Cardiac septum (tissue), 1 donor: ENCODE results near the gene SERTAD2. TPM values are rescaled to one million over a fixed set of nuclear protein-coding genes. Genes with fewer than 3 reads are reported as not detected.
A peak's percentile ranks its signal among the peaks of the same experiment; 100 is the strongest.

Experiments
- DNase-seq: peaks from one replicate; pipeline ENCODE4 v3.0.0-alpha.2; 2020; ENCODE audit warnings: low spot score
- intact Hi-C: fragments of 100-400 bp; cut with DNase I; formaldehyde crosslinking; loops from one replicate; pipeline ENCODE4 v1.14.0; 2022
- total RNA-seq: library from RNA; stranded (reverse); fragmentation: NEBNext Ultra II Directional; extraction: Animal tissue kit (Norgen Biotek cat#: 25700); gene quantifications from one replicate; pipeline ENCODE4 v1.2.1, GENCODE V29; 2021
- donor health status: DM: no; HTN: no; CAD: no.

SERTAD2 gene
- total RNA-seq, 1 donor from 2014 or later = 22.8 TPM

- intact Hi-C loops = no loop called here
- no peak for DNase-seq
Observed at GRCh38 chr2:64622443-64623241, 31.1 kb downstream of the SERTAD2 start.

- intact Hi-C loops = no loop called here
Observed at GRCh38 chr2:64620661-64621060, 33.1 kb downstream of the SERTAD2 start.

DNA sequence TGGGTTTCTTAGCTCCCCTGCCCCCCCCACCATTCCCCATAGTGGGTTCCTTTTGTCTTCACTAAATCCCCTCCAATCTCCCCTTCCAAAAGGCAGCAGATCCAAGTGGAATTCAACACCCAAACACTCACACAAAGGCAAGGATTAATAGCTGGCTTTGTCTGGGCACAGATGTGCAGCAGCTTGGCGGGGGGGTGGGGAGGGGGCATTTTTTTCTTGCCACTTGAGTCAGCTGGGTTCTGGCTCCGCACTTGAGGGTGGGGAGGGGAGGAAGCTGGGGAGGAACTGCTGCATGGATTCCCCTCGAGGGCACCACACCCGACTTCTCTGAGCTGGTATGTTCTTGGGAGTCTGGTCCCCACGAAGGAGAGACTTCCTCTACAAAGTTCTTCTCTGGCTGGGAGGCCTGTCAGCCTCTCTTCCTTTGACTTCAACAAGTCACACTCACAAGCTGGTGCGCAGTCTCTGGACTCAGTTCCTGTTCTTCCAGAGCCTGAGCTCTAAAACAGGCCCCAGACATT is 36.0 kb downstream of the SERTAD2 start:
- DNase-seq = no peak
- intact Hi-C loops = no loop called here

More at GRCh38 chr2:64620661-64621060, 33.1 kb downstream of the SERTAD2 start:
- no peak for DNase-seq

DNA sequence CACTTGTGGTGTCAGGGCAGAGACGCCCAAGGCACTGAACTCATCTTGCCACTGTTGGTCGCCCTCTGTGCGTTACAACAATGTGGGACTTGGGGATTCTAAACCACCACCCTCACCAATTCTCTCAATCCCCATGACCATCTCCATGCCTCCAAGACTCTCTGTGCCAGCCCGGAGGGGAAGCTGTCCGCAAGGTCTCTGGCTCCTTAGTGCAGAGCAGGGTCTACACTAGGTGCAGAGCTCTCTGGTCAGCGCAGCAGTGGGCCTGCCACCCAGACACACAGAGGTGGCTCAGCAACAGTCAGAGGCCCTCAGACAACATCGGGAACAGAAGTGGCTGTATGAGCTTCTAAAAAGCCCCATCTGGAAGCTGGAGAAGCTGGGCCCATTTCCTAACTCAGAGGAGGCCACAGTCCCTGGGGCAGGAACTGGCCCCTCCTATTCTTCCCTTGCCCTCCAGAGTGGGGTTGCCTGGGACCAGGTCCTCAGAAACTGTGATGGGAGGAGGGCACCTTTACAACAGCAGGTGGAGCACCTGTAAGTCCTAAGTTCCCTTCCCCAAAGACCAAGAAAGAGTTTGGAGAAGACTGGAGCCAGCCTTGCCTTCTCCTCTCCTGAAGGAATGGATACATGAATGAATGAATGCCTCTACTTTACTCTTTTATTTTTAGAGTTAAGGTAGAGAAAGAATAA is 37.7 kb downstream of the SERTAD2 start:
- intact Hi-C loops = no loop called here
- no peak for DNase-seq

GRCh38 chr2:64615192-64615763 is 38.4 kb downstream of the SERTAD2 start:
- intact Hi-C loops = no loop called here
- no peak for DNase-seq

DNA sequence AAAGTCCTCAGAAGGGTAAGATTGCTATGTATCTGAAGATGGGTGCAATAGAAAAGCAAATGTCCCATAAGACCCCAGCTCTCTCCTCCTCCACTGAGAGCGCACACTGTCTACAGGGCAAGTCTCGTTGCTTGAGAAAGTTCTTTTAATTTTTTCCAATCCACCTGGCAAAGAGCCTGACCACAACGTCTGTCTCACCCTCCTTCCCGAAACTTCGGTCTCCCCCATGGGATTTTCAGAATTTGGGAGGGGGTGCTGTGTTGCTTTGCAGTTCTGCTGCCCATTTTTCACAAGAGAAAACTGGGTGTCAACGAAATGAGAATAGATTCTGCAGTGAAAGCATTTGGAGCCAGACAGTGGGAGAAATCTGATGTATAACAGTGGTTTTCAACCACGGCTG is 40.4 kb downstream of the SERTAD2 start:
- DNase-seq = peak; percentile 36
- intact Hi-C loops = no loop called here

DNA sequence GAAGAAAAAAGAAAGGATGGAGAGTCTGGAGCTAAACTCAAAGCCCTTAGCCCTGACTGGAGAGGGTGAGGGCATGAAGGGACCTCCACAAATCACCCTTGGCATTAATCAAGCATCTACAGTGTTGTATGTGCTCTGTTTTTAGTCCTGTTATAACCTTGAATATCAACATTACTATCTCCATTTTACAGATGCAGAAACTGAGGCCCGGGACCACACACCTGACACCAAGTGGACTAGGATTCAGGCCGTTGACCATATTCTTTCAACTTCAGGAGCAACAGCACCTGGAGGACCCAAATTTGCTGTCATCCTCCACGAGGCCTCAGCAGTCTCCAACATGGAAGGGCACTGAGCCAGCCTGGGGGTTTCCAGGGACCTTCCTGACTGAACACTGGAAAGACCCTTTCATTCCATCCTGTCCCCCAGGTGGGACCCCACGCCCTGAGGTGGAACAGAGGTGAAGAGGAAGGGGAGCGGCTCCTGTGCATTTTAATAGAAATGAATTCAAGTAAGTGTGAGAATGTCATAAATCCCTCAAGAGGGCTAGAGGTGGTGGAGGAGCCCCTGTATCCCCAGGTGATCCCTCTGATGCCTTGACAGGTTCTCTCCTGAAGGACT is 41.0 kb downstream of the SERTAD2 start:
- DNase-seq = peak; percentile 53
- intact Hi-C loops = no loop called here

GRCh38 chr2:64610316-64610855 is 43.3 kb downstream of the SERTAD2 start:
- intact Hi-C loops = no loop called here
- no peak for DNase-seq

DNA sequence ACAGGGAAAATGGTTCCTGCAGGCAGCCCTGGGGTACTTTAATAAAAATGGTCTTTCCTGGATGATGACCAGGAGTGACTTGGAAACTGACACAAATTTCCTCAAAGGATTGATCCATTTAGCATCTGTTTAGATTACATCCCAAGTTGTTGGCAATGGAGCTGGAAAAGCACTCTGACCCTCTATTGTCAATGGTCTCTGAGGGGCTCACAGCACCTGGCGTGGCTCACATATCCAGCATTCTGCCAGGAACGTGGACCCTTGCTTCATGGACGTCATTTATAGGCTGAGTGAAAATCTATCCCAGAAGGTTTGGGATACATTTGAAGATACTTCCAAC is 43.8 kb downstream of the SERTAD2 start:
- peak; percentile 49 for DNase-seq
- intact Hi-C loops = loop anchor here (1.0 to 2.0 kb wide), 2 partner anchors 37 to 255 kb away; no protein-coding TSS in a partner anchor

- peak; percentile 86 for DNase-seq
- intact Hi-C loops = loop anchor here (1.0 to 2.0 kb wide), 2 partner anchors 37 to 256 kb away; no protein-coding TSS in a partner anchor
Observed at GRCh38 chr2:64609227-64609941, 44.3 kb downstream of the SERTAD2 start.

GRCh38 chr2:64608867-64609226 is 44.9 kb downstream of the SERTAD2 start:
- intact Hi-C loops = loop anchor here (1.0 to 2.0 kb wide), 2 partner anchors 38 to 256 kb away; no protein-coding TSS in a partner anchor
- DNase-seq = no peak

GRCh38 chr2:64607381-64608304 is 46.1 kb downstream of the SERTAD2 start:
- intact Hi-C loops = loop anchor here (2.0 kb wide), 1 partner anchor 39 kb away; no protein-coding TSS in a partner anchor
- peak; percentile 59 for DNase-seq

DNA sequence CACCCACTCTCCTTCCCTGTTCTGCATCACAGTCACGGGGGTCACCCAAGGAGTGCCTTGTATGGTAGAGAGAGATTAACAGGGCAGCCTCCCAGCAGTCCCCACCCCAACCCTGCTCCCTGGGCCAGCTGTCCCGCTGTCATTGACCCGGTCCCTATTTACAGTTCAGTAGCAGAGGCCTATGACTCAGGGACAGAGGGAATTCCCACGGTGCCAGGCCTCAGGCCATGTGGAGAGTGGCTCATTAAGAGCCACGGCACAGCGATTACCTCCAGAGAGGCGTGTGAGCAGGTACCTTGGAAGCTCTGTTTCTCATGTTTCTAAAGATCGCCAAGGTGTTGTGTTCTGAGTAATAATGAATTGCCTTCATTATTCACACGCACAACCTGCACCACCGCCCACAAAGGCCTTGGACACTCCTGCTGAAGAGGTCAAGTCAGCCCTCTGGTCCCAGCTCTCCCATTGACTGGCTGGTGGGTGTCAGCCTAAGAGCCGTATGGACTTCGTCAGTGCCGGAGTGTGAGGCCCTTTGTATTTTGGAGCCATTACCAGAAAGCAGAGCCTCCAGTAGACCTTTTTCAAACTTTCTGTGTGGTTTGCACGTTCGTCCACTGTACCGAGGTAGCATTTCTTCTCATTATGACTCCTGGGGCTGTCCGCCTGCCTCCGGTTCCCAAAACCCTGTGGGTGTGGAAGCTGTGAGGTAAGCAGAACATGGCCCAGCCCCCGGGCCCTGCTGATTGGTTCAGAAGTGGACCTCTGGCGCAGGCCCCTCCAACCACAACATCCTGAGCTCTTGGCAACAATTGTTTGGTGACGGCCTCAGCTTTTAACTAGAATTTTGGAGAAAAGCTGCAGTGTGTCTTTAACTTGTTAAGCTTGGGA is 47.0 kb downstream of the SERTAD2 start:
- peak; percentile 92 for DNase-seq
- intact Hi-C loops = no loop called here

DNA sequence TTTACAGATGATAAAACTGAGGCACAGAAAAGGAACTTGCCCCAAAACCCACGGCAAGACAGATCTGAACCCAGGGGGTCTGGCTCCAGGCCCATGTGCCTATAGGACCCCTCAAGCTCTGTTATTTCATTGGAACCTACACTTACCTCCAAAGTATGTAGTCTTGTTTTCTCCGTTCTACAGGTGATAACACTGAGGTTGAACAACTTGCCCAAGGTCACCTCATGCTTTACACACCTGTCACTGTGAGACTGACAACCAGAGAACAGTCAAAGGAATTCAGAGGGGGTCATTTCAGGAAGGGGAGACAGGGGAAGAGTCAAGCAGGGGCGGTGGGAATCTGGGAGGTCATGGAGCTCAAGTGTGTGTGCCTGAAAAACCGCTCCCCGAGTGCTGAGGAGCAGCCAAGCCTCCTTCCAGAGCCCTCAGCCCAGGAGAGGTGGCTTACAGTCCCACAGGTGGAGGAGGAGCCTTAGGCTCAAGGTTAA is 47.7 kb downstream of the SERTAD2 start:
- DNase-seq = peak; percentile 29
- intact Hi-C loops = no loop called here

DNA sequence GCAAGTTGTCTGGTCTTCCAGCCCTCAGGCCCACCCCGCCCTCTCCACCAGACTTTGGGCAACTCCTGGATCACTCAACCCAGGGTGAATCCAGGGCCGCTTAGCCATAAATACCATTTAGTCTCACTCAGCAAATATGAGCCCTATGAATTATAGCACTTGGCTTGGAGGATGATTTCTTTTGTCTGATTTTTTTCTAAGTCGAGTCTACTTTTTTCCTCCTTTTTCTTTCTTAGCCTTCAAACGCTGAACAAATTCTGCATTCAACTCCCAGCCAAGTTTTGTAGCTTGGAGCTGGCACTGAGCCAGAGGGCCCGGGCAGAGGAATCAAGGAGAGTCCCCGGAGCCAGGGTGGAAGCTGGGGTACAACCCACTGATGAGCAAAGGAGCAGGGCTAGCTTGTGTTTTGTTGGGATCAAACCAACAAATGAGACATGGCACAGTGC is 48.7 kb downstream of the SERTAD2 start:
- intact Hi-C loops = no loop called here
- DNase-seq = peak; percentile 44

GRCh38 chr2:64604155-64604554 is 49.6 kb downstream of the SERTAD2 start:
- intact Hi-C loops = no loop called here
- no peak for DNase-seq

DNA sequence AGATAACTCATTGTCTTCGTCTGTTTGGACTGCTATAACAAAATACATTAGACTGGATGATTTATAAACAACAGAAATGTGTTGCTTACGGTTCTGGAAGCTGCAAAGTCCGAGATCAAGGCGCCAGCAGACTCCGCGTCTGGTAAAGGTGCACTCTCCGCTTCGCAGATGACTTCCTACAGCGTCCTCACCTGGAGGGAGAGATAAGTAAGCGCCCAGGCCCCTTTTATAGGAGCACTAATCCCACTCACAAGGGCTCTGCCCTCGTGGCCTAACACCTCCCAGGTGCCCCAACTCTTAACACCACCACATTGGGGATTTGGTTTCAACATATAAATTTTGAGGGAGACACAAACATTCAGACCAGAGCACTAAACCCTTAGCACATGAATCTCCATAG is 51.3 kb downstream of the SERTAD2 start:
- DNase-seq = no peak

More for the DNA sequence above, 51.3 kb downstream of the SERTAD2 start:
- intact Hi-C loops = no loop called here
